GM19193 (cell line): ENCODE measurements around the gene KDSR.

Source experiments
- POLR2A ChIP-seq: IDR thresholded peaks from 4 replicates; pipeline ENCODE4 v1.6.1; 2011; ENCODE audit not compliant: insufficient read depth, insufficient read length; ENCODE audit errors: extremely low read depth

KDSR gene

DNA sequence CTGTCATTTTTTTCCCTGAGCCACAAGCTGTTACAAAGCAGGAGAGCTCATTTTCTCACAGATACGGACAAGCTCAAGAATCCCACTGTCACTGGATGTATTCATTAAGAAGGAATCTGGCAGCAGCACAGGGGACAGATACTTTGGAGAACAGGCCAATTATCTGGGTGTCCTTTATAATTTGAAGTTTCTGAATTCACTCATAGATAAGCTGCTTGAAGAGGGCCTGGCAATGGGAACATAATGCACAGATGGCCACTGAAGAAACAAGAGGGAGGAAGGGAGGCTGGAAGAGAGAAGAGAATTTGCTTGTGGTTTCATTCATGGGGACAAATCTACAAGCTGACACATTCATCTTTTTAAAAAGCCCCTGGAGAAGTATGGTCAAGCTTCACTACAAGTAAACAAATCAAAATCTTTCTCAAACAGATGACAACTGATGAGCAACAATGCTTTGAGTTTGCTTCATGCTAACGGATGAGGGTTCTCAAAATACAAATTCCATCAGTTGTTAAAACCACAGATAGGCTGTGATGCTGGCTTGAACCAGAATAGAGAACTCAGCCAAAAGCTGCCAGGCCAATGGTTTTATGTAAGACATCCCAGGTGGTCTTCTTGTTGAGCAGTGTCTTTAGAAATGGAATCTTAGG lies 59.3 kb downstream of the KDSR start:
- TF ChIP-seq POLR2A = no peak

- TF ChIP-seq POLR2A = no peak
Measured at GRCh38 chr18:63306819-63307550, 60.0 kb downstream of the KDSR start.

- TF ChIP-seq POLR2A = no peak
Measured at GRCh38 chr18:63306249-63306648, 60.8 kb downstream of the KDSR start.

DNA sequence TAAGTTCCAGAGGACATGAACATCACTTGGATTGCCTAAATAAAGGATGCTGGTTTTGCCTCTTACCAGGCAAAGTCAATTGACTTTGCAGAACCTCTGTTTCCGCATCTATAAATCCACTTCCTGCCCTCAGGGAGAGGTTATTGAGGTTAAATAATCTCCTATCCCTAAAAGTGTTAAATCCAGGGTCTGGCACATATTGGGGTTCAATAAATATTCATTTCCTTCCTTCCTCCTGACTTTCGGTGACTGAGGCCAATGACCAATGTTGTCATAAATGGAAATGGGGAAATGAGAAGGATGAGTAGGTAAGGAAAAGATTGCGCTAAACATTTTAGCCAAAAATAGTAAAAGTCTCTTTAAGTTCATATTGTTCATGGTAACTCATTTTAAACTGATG lies 63.5 kb downstream of the KDSR start:
- no peak for TF ChIP-seq POLR2A

GRCh38 chr18:63302636-63303405 lies 64.2 kb downstream of the KDSR start:
- TF ChIP-seq POLR2A = no peak

DNA sequence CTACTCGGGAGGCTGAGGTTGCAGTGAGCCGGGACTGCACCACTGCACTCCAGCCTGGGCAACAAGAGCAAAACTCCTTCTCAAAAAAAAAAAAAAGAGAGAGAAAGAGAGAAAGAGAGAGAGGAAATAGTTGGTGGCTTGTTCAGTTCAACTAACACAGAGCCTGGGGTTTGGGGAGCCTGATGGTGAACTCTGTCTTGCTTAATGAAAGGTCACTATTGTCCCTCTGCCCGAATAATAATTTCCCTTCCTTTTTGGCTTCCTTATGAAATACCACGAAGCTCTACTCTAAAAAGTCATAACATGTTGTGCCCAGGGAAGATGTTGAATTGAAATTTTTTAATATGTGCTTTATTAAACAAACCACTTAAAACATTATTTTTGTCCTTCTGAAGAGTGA lies 64.8 kb downstream of the KDSR start:
- no peak for TF ChIP-seq POLR2A

DNA sequence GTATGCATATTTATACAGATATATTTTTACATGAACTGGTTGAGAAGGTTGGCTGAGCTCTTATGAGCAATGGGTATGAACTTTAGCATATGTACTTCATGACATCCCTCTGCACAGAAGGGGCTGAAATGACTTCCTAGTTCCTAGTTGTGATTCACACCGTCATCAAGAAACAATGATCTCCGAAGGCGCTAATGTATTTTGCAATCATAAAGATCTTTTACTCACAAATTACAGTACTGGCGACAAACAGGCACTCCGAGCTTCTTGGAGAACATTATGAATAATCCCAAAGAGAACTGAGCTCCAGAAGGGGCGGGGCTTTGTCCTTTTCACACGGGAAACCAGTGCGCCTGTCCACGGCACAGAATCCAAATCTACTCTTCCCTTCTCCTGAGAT lies 65.6 kb downstream of the KDSR start:
- TF ChIP-seq POLR2A = no peak

GRCh38 chr18:63299837-63300745 lies 66.9 kb downstream of the KDSR start:
- TF ChIP-seq POLR2A = no peak

- no peak for TF ChIP-seq POLR2A
Measured at GRCh38 chr18:63298400-63299365, 68.3 kb downstream of the KDSR start.

- no peak for TF ChIP-seq POLR2A
Measured at GRCh38 chr18:63297687-63298399, 69.2 kb downstream of the KDSR start.

DNA sequence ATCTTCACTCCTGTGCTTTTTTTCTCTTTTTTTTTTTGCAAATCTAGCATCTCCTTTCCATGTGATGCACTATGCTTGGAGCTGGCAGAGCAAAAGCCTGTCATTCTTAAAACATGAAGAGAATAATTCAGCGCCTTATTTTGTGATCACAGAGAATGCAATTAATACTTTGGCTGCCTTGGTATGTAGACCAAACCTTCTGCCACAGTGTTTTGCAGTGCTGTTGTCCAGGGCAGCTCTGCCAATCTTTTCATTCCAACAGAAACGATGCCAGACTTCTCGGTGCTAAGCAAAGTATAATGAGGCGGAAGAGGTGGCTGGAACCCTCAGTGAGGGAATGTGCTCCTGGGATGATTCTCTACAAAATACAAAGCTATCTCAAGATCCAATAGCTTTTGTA lies 73.1 kb downstream of the KDSR start:
- no peak for TF ChIP-seq POLR2A

DNA sequence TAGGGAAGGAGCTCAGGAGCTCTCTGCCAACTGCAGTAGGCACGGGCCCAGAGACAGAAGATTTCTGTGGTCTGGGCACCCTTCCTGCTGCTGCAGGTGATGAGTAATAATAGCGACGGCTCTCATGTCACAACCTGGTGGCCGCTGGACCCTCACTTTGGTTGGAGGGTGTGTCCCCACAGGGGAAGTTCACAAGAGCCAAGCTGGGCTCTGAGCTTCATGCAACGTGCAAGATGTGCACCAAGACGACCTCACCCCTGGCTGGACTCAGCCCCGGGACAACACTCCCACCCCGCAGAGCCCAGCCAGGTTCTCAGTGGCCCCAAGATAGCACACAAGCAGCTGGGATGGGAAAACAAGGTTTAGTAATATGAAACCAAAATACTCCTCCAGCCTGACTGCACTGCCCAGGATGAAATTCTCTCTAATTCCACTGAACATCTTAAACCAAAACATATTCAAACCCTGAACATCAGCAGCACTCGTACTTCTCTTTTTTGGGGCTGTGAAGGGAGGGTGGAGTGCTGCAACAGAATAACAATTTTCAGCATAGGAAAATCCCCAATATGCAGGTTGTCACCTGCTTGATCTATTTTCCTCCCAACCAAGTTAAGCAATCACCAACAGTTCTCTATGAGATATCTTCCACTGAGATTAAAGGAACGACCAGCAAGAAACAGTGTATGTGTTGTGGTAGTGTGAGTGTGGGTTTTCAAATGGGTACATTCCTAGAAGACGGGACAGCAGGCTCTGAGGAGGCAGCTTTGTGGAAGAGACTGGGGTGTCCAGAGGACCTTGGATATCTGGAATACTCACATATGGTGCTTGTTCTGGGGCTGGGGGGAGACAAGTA lies 73.9 kb downstream of the KDSR start:
- no peak for TF ChIP-seq POLR2A

- no peak for TF ChIP-seq POLR2A
Measured at GRCh38 chr18:63291278-63291677, 75.7 kb downstream of the KDSR start.

GRCh38 chr18:63290821-63291200 lies 76.2 kb downstream of the KDSR start:
- no peak for TF ChIP-seq POLR2A
